Spinal cord (tissue), 10 donors: ENCODE results near the gene MAN2A2. TPM values are rescaled to one million over a fixed set of nuclear protein-coding genes. Genes with fewer than 3 reads are reported as not detected.
"Not testable (repeated sequence)": the region's sequence is repeated elsewhere in the genome, so short reads cannot be mapped to it uniquely, and the experiment has no call there.

Source experiments
- DNase-seq, 6 donors: peaks; one replicate each; pipeline versions ENCODE4 v3.0.0 to v3.0.0-alpha.2; 2013 to 2015; ENCODE audit warnings: low spot score in 6 of 6, low read depth in 4 of 6
- H3K27ac ChIP-seq: one replicate; pipeline ENCODE4 v1.5.1; 2013; ENCODE audit warnings: low read depth, low read length, control low read depth
- H3K27me3 ChIP-seq: one replicate; pipeline ENCODE4 v1.6.1; 2013; ENCODE audit warnings: low read length; ENCODE audit not compliant: control insufficient read depth, insufficient read depth
- H3K36me3 ChIP-seq: one replicate; pipeline ENCODE4 v1.6.1; 2013; ENCODE audit warnings: low read length; ENCODE audit not compliant: control insufficient read depth, insufficient read depth
- H3K4me1 ChIP-seq: one replicate; pipeline ENCODE4 v1.6.1; 2013; ENCODE audit warnings: low read length; ENCODE audit not compliant: control insufficient read depth, insufficient read depth
- H3K4me3 ChIP-seq: one replicate; pipeline ENCODE4 v1.5.1; 2013; ENCODE audit warnings: low read depth, low read length, control low read depth
- H3K9me3 ChIP-seq: one replicate; pipeline ENCODE4 v1.6.1; 2013; ENCODE audit warnings: low read length; ENCODE audit not compliant: control insufficient read depth, insufficient read depth
- WGBS: methylation state at CpG from one replicate; pipeline ENCODE4 v1.1.5; 2013; ENCODE audit warnings: missing lambda C conversion rate; ENCODE audit not compliant: insufficient coverage; 5-methylcytosine and 5-hydroxymethylcytosine counted together
- polyA plus RNA-seq, 2 donors: library from polyadenylated mRNA; unstranded; fragments of 120-200 nt; gene quantifications; one replicate each; pipeline ENCODE4 v1.2.1, GENCODE V29; 2013; ENCODE audit not compliant: insufficient read length in 2 of 2
- total RNA-seq, 2 donors: library from RNA; depleted of rRNA in 1 of 2; stranded (reverse); fragments of 120-200 nt in 1 of 2; fragments of >200 nt in 1 of 2; gene quantifications; one replicate each; pipeline versions ENCODE4 v1.2.3 to v1.2.4, GENCODE V29; 2013 to 2014
- donor health status: healthy.

The MAN2A2 gene
- total and polyA plus RNA-seq, 4 donors = 25.3 to 128 (median 81.2) TPM

- DNase-seq, H3K27ac ChIP-seq, H3K4me3 ChIP-seq, H3K9me3 ChIP-seq, H3K36me3 ChIP-seq, H3K27me3 ChIP-seq: not testable (repeated sequence)
- H3K4me1 ChIP-seq = peaks cover 35% of the 10 kb centered on the region
- 98% methylated on average over 5 of the region's 7 CpGs for WGBS
Observed at GRCh38 chr15:90928106-90928505, 25.0 kb downstream of the MAN2A2 start.

- WGBS = 84% methylated on average over 13 of the region's 21 CpGs
- H3K9me3 ChIP-seq = no peaks in the 10 kb centered on the region
- no peak for DNase-seq
- H3K4me1 ChIP-seq = peaks cover 42% of the 10 kb centered on the region
- peak overlapping the region; percentile 76 for H3K27ac ChIP-seq
- H3K27me3 ChIP-seq = no peaks in the 10 kb centered on the region
- peak overlapping the region; percentile 71 for H3K4me3 ChIP-seq
- no peaks in the 10 kb centered on the region for H3K36me3 ChIP-seq
Observed at GRCh38 chr15:90929246-90930019, 26.3 kb downstream of the MAN2A2 start.

GRCh38 chr15:90930861-90931574 is 27.9 kb downstream of the MAN2A2 start:
- peak overlapping the region; percentile 76 for H3K27ac ChIP-seq
- 88% methylated on average over 13 of the region's 15 CpGs for WGBS
- H3K4me3 ChIP-seq = no peak overlapping the region
- no peaks in the 10 kb centered on the region for H3K27me3 ChIP-seq
- H3K9me3 ChIP-seq = no peaks in the 10 kb centered on the region
- peaks cover 2% of the 10 kb centered on the region for H3K36me3 ChIP-seq
- no peak for DNase-seq
- peaks cover 53% of the 10 kb centered on the region for H3K4me1 ChIP-seq

- Histone ChIP-seq H3K9me3 (no peaks in the 10 kb centered on the region), H3K4me3 (no peak overlapping the region), H3K36me3 (peaks cover 7% of the 10 kb centered on the region), H3K27ac (peak overlapping the region; percentile 38), H3K27me3 (no peaks in the 10 kb centered on the region), H3K4me1 (peaks cover 57% of the 10 kb centered on the region)
- DNase-seq = no peak
- 39% methylated on average over 6 of the region's 6 CpGs for WGBS
Observed at GRCh38 chr15:90931575-90931827, 28.4 kb downstream of the MAN2A2 start.

- Histone ChIP-seq H3K36me3 (peaks cover 9% of the 10 kb centered on the region), H3K9me3 (no peaks in the 10 kb centered on the region), H3K27ac (peak within 1 kb of the TSS; percentile 38), H3K4me3 (peak within 1 kb of the TSS; percentile 74), H3K27me3 (no peaks in the 10 kb centered on the region), H3K4me1 (peaks cover 61% of the 10 kb centered on the region)
- peak in 4 of 6 donors; percentile 41 to 94 (median 84) for DNase-seq
- WGBS = 1% methylated on average over 52 of the region's 52 CpGs
Observed at GRCh38 chr15:90931828-90932659, 28.9 kb downstream of the MAN2A2 start, which contains the start of gene HDDC3. HDDC3 (minus strand) TSS chr15:90932549; CDS start chr15:90932540, 9 bp downstream.

- DNase-seq = no peak
- 0% methylated on average over 4 of the region's 5 CpGs for WGBS
- Histone ChIP-seq H3K36me3 (peaks cover 12% of the 10 kb centered on the region), H3K27ac (peak overlapping the region; percentile 38), H3K4me1 (peaks cover 66% of the 10 kb centered on the region), H3K9me3 (no peaks in the 10 kb centered on the region), H3K27me3 (no peaks in the 10 kb centered on the region), H3K4me3 (peak overlapping the region; percentile 74)
Observed at GRCh38 chr15:90932660-90932991, 29.5 kb downstream of the MAN2A2 start.

GRCh38 chr15:90933301-90933700 is 30.2 kb downstream of the MAN2A2 start:
- Histone ChIP-seq H3K4me1 (peaks cover 66% of the 10 kb centered on the region), H3K27ac (no peak overlapping the region)

GRCh38 chr15:90934256-90934948 is 31.3 kb downstream of the MAN2A2 start:
- peak overlapping the region; percentile 72 for H3K27ac ChIP-seq
- peak in 3 of 6 donors; percentile 53 to 94 (median 93) for DNase-seq
- no peaks in the 10 kb centered on the region for H3K9me3 ChIP-seq
- peaks cover 63% of the 10 kb centered on the region for H3K4me1 ChIP-seq
- H3K27me3 ChIP-seq = no peaks in the 10 kb centered on the region
- H3K4me3 ChIP-seq = peak overlapping the region; percentile 76
- WGBS = 0% methylated on average over 18 of the region's 19 CpGs
- H3K36me3 ChIP-seq = peaks cover 26% of the 10 kb centered on the region

More at GRCh38 chr15:90933301-90933700, 30.2 kb downstream of the MAN2A2 start:
- DNase-seq = no peak
- Histone ChIP-seq H3K27me3 (no peaks in the 10 kb centered on the region), H3K36me3 (peaks cover 16% of the 10 kb centered on the region), H3K9me3 (no peaks in the 10 kb centered on the region), H3K4me3 (no peak overlapping the region)
- WGBS = 91% methylated on average over 1 of the region's 1 CpG
